ENCODE measurements around the gene IFT81. TPM values are rescaled to one million over a fixed set of nuclear protein-coding genes. Genes with fewer than 3 reads are reported as not detected.

Gene IFT81
- total and polyA plus RNA-seq, 7 donors = 1.8 to 42.7 (median 20.4) TPM

- intact Hi-C loops (cut with DNase I) = no loop called here
- no peak for TF ChIP-seq POLR2AphosphoS5 (IDR thresholded peaks at IDR 0.05)
- TF ChIP-seq EP300 (IDR thresholded peaks at IDR 0.05) = no peak
- TF ChIP-seq POLR2A (IDR thresholded peaks at IDR 0.05) = no peak
- no peak for TF ChIP-seq CTCF (IDR thresholded peaks at IDR 0.05)
- WGBS, 2 donors = 69 to 89% methylated on average over 3 of the region's 3 CpGs
- H3K27ac ChIP-seq = no peak overlapping the region
- no peaks in the 10 kb centered on the region for H3K27me3 ChIP-seq
- DNase-seq = no peak
- no peaks in the 10 kb centered on the region for H3K4me1 ChIP-seq
- no peaks in the 10 kb centered on the region for H3K9me3 ChIP-seq
- no peak overlapping the region for H3K4me3 ChIP-seq
- H3K36me3 ChIP-seq = no peaks in the 10 kb centered on the region
Observed at GRCh38 chr12:110091136-110091711, 32.9 kb upstream of the IFT81 start.

- Histone ChIP-seq H3K9me3 (no peaks in the 10 kb centered on the region), H3K27me3 (no peaks in the 10 kb centered on the region), H3K4me1 (no peaks in the 10 kb centered on the region), H3K36me3 (no peaks in the 10 kb centered on the region), H3K27ac (no peak overlapping the region), H3K4me3 (no peak overlapping the region)
- DNase-seq = no peak
- 30 to 55% methylated on average over 7 of the region's 7 CpGs for WGBS, 2 donors
- TF ChIP-seq CTCF (IDR thresholded peaks at IDR 0.05) = no peak
- TF ChIP-seq POLR2A (IDR thresholded peaks at IDR 0.05) = no peak
- no peak for TF ChIP-seq EP300 (IDR thresholded peaks at IDR 0.05)
- no peak for TF ChIP-seq POLR2AphosphoS5 (IDR thresholded peaks at IDR 0.05)
- intact Hi-C loops (cut with DNase I) = no loop called here
Observed at GRCh38 chr12:110093631-110094311, 30.4 kb upstream of the IFT81 start.

- WGBS, 2 donors = 44 to 46% methylated on average over 8 of the region's 8 CpGs
- Histone ChIP-seq H3K4me3 (no peak overlapping the region), H3K4me1 (peaks cover 0 to 19% (median 10%) of the 10 kb centered on the region in 4 donors), H3K9me3 (no peaks in the 10 kb centered on the region), H3K27ac (peak overlapping the region; percentile 21 to 67 (median 59)), H3K36me3 (no peaks in the 10 kb centered on the region), H3K27me3 (no peaks in the 10 kb centered on the region)
- no peak for TF ChIP-seq EP300 (IDR thresholded peaks at IDR 0.05)
- TF ChIP-seq CTCF (IDR thresholded peaks at IDR 0.05) = peak; percentile 79 to 96 (median 93)
- TF ChIP-seq POLR2AphosphoS5 (IDR thresholded peaks at IDR 0.05) = peak in 1 of 4 donors; percentile 35
- intact Hi-C loops (cut with DNase I) = loop anchor here (1.0 kb wide), 2 partner anchors 24 to 331 kb away; partner anchors contain the start of gene IFT81
- peak; percentile 80 for DNase-seq
Observed at GRCh38 chr12:110100315-110100970, 23.7 kb upstream of the IFT81 start.

GRCh38 chr12:110102255-110102654 lies 21.9 kb upstream of the IFT81 start:
- no peak for DNase-seq
- Histone ChIP-seq H3K4me3 (no peak overlapping the region), H3K27ac (peak overlapping the region in 3 of 4 donors; percentile 59 to 95 (median 67)), H3K36me3 (no peaks in the 10 kb centered on the region), H3K9me3 (no peaks in the 10 kb centered on the region), H3K27me3 (no peaks in the 10 kb centered on the region), H3K4me1 (peaks cover 0 to 24% (median 17%) of the 10 kb centered on the region in 4 donors)
- WGBS, 2 donors = 92 to 96% methylated on average over 3 of the region's 3 CpGs
- TF ChIP-seq POLR2AphosphoS5 (IDR thresholded peaks at IDR 0.05) (no peak), POLR2A (IDR thresholded peaks at IDR 0.05) (no peak), EP300 (IDR thresholded peaks at IDR 0.05) (no peak), CTCF (IDR thresholded peaks at IDR 0.05) (peak in 1 of 4 experiments; percentile 6)
- intact Hi-C loops (cut with DNase I) = no loop called here

Data from sigmoid colon (tissue), 7 donors.